Measurements from ENCODE around the gene CD2AP. TPM values are rescaled to one million over a fixed set of nuclear protein-coding genes. Genes with fewer than 3 reads are reported as not detected.

Gene CD2AP
- total and polyA plus RNA-seq, 9 of the 15 experiments (the other 6 are each of a cell fraction or from before 2014, with no cell fraction given): 9.4 to 69.7 (median 38.7) TPM

GRCh38 chr6:47478233-47479139, 897 bp downstream of the CD2AP start (continued):
- TF ChIP-seq ZNF316 (IDR thresholded peaks at IDR 0.05) (peak; percentile 18; the same call in 1 of the 2 replicates), SMARCA5 (IDR thresholded peaks at IDR 0.05) (0 out of 2 replicates have a peak, but pooled peaks have one; percentile 17), TRIM24 (IDR thresholded peaks at IDR 0.05) (peak; percentile 48 to 49), SMARCB1 (IDR thresholded peaks at IDR 0.05; ENCODE audit: insufficient read length, low read depth) (no peak), ZSCAN29 (IDR thresholded peaks at IDR 0.05) (0 out of 2 replicates have a peak, but pooled peaks have one; percentile 69), SUPT5H (IDR thresholded peaks at IDR 0.05) (peak; percentile 53; the same call in 1 of the 2 replicates), MTA2 (IDR thresholded peaks at IDR 0.05; ENCODE audit: low read depth) (peak; percentile 36; the same call in 1 of the 2 replicates), NKRF (IDR thresholded peaks at IDR 0.05; ENCODE audit: borderline replicate concordance) (peak; percentile 73), CTCF (IDR thresholded peaks at IDR 0.05 in 2 of 3, conservative IDR thresholded peaks at IDR 0.05 in 1 of 3; ENCODE audit: insufficient read depth in 2 of 3, low read depth in 1 of 3, low read length in 3 of 3) (0 out of 6 replicates have a peak, but pooled peaks of 1 of the 3 experiments have one; percentile 2), MYNN (IDR thresholded peaks at IDR 0.05) (peak; percentile 58; the same call in 1 of the 2 replicates), MYNN (CRISPR knock-in tag; IDR thresholded peaks at IDR 0.05) (no peak), ZNF384 (IDR thresholded peaks at IDR 0.05; ENCODE audit: low read depth, low read length) (no peak), STAT5B (CRISPR knock-in tag; IDR thresholded peaks at IDR 0.05) (no peak), TRIM28 (IDR thresholded peaks at IDR 0.05) (peak; percentile 18; the same call in 1 of the 2 replicates), KDM5B (IDR thresholded peaks at IDR 0.05; ENCODE audit: insufficient replicate concordance, low read depth, low read length) (peak; percentile 54), GATA2 (CRISPR knock-in tag; IDR thresholded peaks at IDR 0.05) (peak; percentile 75), RCOR1 (IDR thresholded peaks at IDR 0.05; ENCODE audit: borderline replicate concordance in 1 of 2, low read depth in 2 of 2, low read length in 2 of 2) (peak; percentile 38 to 88; a peak in 3 of 4 replicates), NRF1 (conservative IDR thresholded peaks at IDR 0.05 in 1 of 2, IDR thresholded peaks at IDR 0.05 in 1 of 2) (0 out of 4 replicates have a peak, but pooled peaks of 1 of the 2 experiments have one; percentile 19), JUND (IDR thresholded peaks at IDR 0.05; ENCODE audit: borderline replicate concordance, low read depth, low read length) (peak; percentile 26; the same call in 1 of the 2 replicates), JUND (tag; IDR thresholded peaks at IDR 0.05; ENCODE audit: borderline replicate concordance, low read depth, low read length) (no peak), KLF1 (tag; IDR thresholded peaks at IDR 0.05) (no peak)
- TF ChIP-seq, protein P1, sequence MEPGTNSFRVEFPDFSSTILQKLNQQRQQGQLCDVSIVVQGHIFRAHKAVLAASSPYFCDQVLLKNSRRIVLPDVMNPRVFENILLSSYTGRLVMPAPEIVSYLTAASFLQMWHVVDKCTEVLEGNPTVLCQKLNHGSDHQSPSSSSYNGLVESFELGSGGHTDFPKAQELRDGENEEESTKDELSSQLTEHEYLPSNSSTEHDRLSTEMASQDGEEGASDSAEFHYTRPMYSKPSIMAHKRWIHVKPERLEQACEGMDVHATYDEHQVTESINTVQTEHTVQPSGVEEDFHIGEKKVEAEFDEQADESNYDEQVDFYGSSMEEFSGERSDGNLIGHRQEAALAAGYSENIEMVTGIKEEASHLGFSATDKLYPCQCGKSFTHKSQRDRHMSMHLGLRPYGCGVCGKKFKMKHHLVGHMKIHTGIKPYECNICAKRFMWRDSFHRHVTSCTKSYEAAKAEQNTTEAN (CRISPR knock-in tag; IDR thresholded peaks at IDR 0.05): no peak
